CD1c-positive myeloid dendritic cell (primary cell): ENCODE measurements around the gene TUBA3D.
"Not testable (repeated sequence)": the region's sequence is repeated elsewhere in the genome, so short reads cannot be mapped to it uniquely, and the experiment has no call there.

Experiments
- DNase-seq: peaks from one replicate; pipeline ENCODE4 v3.0.0-alpha.2; 2016; ENCODE audit errors: extremely low spot score

Gene TUBA3D

GRCh38 chr2:131475831-131476230, at the start of gene TUBA3D:
Gene TUBA3D, plus strand, starts transcription at chr2:131476119. Its CDS starts 81 bp downstream, at chr2:131476200.
- no peak for DNase-seq

- no peak for DNase-seq
Measured at GRCh38 chr2:131426727-131427126, 49.2 kb upstream of the TUBA3D start.

- DNase-seq = no peak
Measured at GRCh38 chr2:131431336-131431735, 44.6 kb upstream of the TUBA3D start.

GRCh38 chr2:131440742-131441468, 35.0 kb upstream of the TUBA3D start:
- DNase-seq = not testable (repeated sequence)

- DNase-seq = not testable (repeated sequence)
Measured at GRCh38 chr2:131444736-131445514, 31.0 kb upstream of the TUBA3D start.

- DNase-seq = not testable (repeated sequence)
Measured at GRCh38 chr2:131445515-131445797, 30.5 kb upstream of the TUBA3D start.

GRCh38 chr2:131445896-131446295, 30.0 kb upstream of the TUBA3D start:
- DNase-seq = no peak

GRCh38 chr2:131447981-131448380, 27.9 kb upstream of the TUBA3D start:
- DNase-seq = not testable (repeated sequence)

GRCh38 chr2:131451265-131451949, 24.5 kb upstream of the TUBA3D start:
- DNase-seq = not testable (repeated sequence)

- DNase-seq = not testable (repeated sequence)
Measured at GRCh38 chr2:131454914-131455313, 21.0 kb upstream of the TUBA3D start.

GRCh38 chr2:131467722-131468121, 8.2 kb upstream of the TUBA3D start:
- not testable (repeated sequence) for DNase-seq

GRCh38 chr2:131470944-131471343, 5.0 kb upstream of the TUBA3D start:
- not testable (repeated sequence) for DNase-seq

- DNase-seq = not testable (repeated sequence)
Measured at GRCh38 chr2:131471624-131472023, 4.3 kb upstream of the TUBA3D start.

GRCh38 chr2:131473266-131473665, 2.7 kb upstream of the TUBA3D start:
- not testable (repeated sequence) for DNase-seq

GRCh38 chr2:131476363-131476762, 444 bp downstream of the TUBA3D start:
- DNase-seq = not testable (repeated sequence)

GRCh38 chr2:131477227-131477626, 1.3 kb downstream of the TUBA3D start:
- not testable (repeated sequence) for DNase-seq

GRCh38 chr2:131478074-131478849, 2.3 kb downstream of the TUBA3D start:
- DNase-seq = not testable (repeated sequence)

GRCh38 chr2:131478850-131479461, 3.0 kb downstream of the TUBA3D start:
- not testable (repeated sequence) for DNase-seq

GRCh38 chr2:131480351-131480750, 4.4 kb downstream of the TUBA3D start:
- DNase-seq = not testable (repeated sequence)

- DNase-seq = not testable (repeated sequence)
Measured at GRCh38 chr2:131482506-131483155, 6.7 kb downstream of the TUBA3D start.
